NCI-H1092 treated with DMSO at 0.1 percent for 48 hours (cell line): ENCODE measurements around the gene CD3E.
"Not testable (repeated sequence)": the region's sequence is repeated elsewhere in the genome, so short reads cannot be mapped to it uniquely, and the experiment has no call there.

Source experiments
- DNase-seq: peaks from one replicate; lab custom pipeline; 2025; lab: John Stamatoyannopoulos, UW

CD3E gene

GRCh38 chr11:118290923-118291322, 13.6 kb upstream of the CD3E start:
- no peak for DNase-seq

DNA sequence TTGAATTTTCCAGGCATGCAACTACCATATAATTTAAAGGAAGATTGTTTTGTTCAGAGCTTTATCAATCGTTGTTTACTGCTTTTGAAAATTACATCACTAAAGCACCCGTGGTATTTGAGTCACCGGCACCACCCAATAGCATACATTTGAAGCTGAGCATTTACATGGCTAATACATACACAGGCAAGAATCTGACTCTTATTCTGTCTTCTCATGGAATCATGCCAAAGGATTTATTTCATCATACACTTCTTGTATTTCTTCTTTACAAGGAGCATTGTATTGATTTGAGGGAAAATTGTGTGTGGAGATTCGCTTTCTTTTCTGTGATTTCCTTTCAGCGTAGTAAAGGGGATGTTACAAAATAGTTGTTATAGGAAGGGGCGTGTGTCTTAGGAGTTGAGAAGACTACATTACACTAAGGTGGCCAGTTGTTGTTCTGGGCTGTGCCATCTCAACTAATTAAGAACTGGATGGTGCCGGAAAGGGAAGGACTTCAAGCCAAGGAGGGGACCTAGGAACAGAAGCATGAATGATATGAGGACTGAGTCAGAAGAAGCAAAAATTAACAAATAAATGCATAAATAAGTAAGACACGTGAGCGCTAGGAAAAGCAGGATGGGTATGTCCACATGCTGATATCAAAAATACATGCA, 12.9 kb upstream of the CD3E start:
- no peak for DNase-seq

DNA sequence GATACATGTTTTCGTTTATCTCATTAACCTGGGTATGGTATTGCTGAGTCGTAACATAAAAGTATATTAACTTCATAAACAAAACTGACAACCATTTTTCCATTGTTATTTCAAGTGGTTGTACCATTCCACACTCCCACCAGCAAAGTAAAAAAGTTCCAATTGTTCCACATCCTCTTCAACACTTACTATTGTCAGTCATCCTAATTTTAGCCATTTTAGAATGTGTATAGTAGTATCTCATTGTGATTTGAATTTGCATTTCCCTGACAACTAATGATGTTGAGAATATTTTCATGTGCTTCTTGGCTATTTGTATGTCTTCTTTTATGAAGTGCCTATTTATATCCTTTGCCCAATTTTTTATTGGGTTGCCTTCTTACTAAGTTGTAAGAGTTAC, 10.5 kb upstream of the CD3E start:
- no peak for DNase-seq

- DNase-seq, result no peak
These were observed 9.3 kb upstream of the CD3E start for GRCh38 chr11:118295199-118295598.

DNA sequence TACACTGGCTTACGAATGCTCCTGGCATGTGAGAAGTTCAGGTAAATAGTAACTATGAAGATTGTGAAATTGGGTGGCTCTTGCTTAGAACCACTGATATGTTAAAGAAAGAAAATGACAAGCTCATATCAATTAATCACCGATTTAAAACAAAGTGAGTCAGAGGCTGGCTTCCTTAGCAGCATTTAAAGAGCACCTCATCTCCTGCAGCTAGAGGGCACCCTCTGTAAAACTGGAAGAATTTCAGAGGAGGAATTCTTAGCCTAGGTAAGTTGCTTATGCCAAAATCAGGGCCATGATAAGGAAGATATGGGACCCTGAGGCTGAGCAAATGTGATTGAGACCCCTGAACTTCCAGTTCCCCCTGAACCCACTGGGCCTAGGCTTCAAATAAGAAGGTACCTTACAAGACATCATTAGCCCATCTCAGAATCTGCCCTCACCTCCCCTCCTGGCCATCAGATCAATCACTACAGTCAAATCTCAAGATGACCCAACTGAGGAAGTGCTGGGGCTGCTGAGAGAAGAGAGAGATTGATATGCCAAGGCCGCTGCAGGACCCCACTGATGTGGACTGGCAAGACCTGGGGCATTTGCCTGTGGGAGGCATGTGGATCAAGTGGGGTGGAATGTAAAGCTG, 8.6 kb upstream of the CD3E start:
- no peak for DNase-seq

- DNase-seq, result no peak
These were observed 2.8 kb upstream of the CD3E start for GRCh38 chr11:118301600-118302195.

- DNase-seq, result no peak
These were observed 333 bp upstream of the CD3E start for GRCh38 chr11:118304227-118304567.

DNA sequence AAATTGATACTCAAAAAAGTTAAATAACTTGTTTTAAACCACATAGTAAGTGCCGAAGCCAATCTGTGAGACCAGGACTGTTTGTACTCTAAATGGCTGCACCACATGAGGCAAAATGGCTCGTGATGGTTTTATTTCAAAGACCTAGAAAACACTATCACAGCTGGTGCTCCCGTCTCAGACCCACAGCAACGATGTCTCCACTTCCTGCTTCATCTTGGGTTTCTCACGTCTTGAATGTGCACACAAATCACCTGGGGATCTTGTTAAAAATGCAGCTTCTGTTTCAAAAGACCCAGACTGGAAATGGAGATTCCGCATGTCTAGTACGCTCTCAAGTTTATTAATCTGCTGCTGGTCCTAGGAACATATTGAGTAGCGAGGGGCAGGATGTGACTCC, 1.2 kb downstream of the CD3E start:
- DNase-seq, result no peak

DNA sequence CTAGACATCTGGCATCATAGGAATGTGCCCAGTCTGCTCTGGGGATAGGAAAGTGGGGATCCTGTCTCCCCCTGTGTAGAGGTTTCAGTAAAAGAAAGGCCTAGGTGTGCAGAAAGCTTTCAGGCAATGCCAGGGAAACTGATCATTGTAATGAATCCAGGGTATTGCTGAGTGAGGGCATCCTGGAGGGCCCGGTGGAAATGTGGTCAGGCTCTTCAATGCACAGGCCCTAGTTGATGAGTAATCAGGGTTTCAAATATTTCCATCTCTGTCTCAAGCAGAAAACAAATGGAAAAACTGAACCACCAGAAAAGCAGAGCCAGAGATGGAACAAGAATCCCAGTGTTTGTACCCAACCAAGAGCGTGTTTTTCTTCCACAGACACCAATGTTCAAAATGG, 2.0 kb downstream of the CD3E start:
- no peak for DNase-seq

- not testable (repeated sequence) for DNase-seq
These were observed 4.5 kb downstream of the CD3E start for GRCh38 chr11:118308995-118309528.

DNA sequence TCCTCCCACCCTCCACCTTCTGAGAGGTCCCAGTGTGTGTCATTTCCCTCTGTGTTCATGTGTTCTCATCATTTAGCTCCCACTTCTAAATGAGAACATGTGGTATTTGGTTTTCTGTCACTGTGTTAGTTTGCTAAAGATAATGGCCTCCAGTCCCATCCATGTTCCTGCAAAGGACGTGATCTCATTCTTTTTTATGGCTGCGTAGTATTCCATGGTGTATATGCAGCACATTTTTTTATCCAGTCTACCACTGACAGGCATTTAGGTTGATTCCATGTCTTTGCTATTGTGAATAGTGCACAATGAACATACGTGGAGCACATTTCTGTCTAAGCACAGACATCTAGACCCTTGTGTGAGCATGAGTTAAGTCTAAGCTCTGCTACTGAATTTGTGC, 5.7 kb downstream of the CD3E start:
- no peak for DNase-seq

- no peak for DNase-seq
These were observed 6.4 kb downstream of the CD3E start for GRCh38 chr11:118310781-118311485.

DNA sequence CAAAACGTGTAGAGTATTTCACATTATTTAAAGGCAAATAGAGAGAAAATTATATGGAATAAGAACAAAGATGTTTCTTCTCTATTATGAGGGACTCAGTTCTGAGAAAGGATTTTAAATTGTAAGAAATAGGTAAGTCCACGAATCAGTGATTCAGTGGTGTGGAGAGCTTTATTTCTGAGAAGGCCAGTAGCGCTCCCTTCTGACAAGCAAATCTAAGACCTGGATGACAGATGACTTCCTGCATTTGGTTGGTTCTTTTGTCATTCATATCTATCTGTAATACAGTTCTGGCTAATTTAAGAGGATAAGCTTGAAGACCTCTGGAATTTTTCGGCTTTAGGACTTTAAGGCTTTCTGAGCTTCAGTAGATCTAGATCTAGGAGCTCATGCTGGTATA, 7.0 kb downstream of the CD3E start:
- no peak for DNase-seq

GRCh38 chr11:118312328-118312727, 7.8 kb downstream of the CD3E start:
- no peak for DNase-seq

- no peak for DNase-seq
These were observed 8.7 kb downstream of the CD3E start for GRCh38 chr11:118313242-118313641.

DNA sequence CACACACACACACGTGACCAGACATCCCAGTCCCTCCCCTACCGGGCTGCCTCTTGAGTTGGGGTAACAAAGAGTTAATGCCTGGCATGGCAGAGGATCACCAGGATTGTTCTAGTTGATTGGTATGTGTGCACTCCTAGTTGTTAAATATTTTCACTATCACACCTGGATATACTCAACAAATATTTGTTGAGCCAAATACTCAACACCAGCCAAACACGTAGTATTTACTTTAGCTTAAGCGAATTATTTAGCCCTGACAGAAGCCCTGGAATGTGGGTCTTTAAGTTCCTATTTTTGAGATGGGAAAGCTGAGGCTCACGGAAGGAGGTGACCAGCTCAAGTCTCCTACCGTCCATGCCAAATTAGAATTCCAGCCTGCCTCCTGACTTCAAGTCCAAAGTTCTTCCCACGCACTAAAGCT, 10.5 kb downstream of the CD3E start:
- DNase-seq, result no peak

DNA sequence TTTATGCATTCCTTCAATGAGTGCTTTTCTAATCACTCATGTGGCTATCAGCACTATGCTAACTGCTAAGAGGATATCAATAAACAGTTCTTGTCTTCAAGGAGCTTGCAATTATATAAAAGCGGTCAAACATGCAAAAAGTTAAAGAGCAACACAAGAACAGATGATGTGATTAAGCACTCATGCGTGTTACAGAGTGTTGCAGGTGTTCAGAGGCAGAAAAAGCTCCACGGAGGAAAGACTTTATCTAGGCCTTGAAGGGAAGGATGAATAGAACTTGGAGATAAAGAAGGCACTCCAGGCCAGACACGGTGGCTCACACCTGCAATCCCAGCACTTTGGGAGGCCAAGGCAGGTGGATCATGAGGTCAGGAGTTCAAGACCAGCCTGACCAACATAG, 13.6 kb downstream of the CD3E start:
- DNase-seq, result no peak

DNA sequence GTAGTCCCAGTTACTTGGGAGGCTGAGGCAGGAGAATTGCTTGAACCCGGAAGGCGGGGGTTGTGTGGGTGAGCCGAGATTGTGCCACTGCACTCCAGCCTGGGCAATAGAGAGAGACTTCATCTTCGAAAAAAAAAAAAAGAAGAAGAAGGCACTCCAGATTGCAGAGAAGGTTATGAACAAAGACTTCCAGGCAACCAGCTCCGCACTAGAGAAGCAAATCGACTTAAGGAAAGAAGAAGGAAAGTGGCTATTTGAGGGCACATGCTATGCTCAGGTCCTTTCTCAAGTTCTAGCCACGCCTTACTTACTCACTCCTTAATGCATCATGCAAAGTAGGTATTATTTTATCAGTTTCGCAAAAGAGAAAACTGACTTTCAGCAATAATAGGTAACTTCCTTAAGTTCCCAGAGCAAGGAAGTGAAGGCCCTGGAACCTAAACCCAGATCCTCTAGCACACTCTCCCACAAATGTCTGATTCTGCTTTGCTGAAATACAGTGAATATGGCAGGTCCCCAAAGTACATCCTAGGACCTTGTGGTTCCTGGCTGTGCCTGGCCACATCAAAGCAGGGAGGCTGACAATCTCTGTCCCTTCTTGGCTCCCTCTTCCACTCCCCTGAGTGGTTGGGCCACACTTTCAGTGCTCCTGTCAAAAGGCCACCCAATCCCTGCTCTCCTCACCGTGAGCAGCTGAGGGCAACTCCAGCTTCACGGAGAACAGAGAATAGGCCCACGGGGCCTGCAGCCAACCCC, 14.2 kb downstream of the CD3E start:
- no peak for DNase-seq

DNA sequence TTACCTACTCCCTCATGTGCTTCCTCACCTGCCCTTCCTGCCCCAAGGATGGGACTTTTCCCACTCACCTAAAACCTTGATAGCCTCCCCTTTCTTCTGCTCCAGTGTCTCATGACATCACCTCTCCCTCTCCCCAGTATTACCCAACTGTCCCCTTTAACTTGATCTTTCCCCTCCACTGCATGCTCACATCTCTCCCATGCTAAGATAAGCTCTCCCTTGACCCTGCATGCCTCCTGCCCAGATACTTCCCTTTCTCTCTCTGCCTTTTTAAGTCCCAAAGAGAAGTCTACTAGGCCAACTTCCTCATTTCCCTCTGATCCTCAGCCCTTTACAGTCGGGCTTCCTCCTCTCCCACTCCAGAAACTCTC, 14.8 kb downstream of the CD3E start:
- no peak for DNase-seq

DNA sequence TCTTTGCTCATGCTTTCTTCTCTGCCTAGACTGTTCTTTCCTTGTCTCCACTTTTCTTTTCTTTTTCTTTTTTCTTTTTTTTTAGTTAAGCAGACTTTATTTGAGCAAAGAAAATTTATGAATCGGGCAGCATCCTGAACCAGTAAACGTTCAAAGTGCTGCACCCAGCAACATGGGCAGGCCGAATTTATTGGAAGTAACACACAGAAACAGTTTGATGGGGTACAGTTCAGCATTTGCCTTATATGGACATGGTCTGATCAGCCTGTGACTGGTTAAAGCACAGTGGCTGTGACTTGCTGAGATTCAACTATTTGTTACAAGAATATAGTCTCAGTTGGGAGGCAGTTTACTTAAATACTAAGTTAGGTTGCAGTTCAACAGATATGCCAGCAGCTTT, 16.0 kb downstream of the CD3E start:
- DNase-seq, result no peak

- DNase-seq, result no peak
These were observed 17.0 kb downstream of the CD3E start for GRCh38 chr11:118321386-118322082.

GRCh38 chr11:118322721-118323120, 18.2 kb downstream of the CD3E start:
- no peak for DNase-seq
